Osteoblast (primary cell): Measurements from ENCODE around the gene PRKCE. TPM values are rescaled to one million over a fixed set of nuclear protein-coding genes. Genes with fewer than 3 reads are reported as not detected.

Source experiments
- DNase-seq: peaks from one replicate; pipeline ENCODE4 v3.0.0; 2011; ENCODE audit warnings: low spot score, mixed read lengths; ENCODE audit not compliant: insufficient read length; ENCODE audit errors: missing footprints
- H2AFZ ChIP-seq: 2 replicates; pipeline ENCODE4 v1.6.0; 2011; ENCODE audit warnings: mild to moderate bottlenecking, low read length
- H3K27ac ChIP-seq: 2 replicates; pipeline ENCODE4 v1.5.1; 2011; ENCODE audit warnings: mild to moderate bottlenecking, low read depth, low read length, moderate library complexity
- H3K27me3 ChIP-seq: 2 replicates; pipeline ENCODE4 v1.6.0; 2012; ENCODE audit warnings: mild to moderate bottlenecking, control low read depth, inconsistent platforms, low read length, moderate library complexity; ENCODE audit not compliant: insufficient read depth
- H3K36me3 ChIP-seq: 2 replicates; pipeline ENCODE4 v1.5.1; 2011; ENCODE audit warnings: mild to moderate bottlenecking, low read length, control low read depth, moderate library complexity; ENCODE audit not compliant: insufficient read depth
- H3K4me1 ChIP-seq: 2 replicates; pipeline ENCODE4 v1.5.1; 2011; ENCODE audit warnings: mild to moderate bottlenecking, low read length, control low read depth, moderate library complexity; ENCODE audit not compliant: insufficient read depth
- H3K4me2 ChIP-seq: 2 replicates; pipeline ENCODE4 v1.6.0; 2011; ENCODE audit warnings: mild to moderate bottlenecking, low read length; ENCODE audit not compliant: insufficient read depth
- H3K4me3 ChIP-seq: fragments of 200-600 bp; sonication (generic); 3 replicates; pipeline ENCODE4 v1.5.1; 2012; ENCODE audit warnings: mild to moderate bottlenecking, low read length, inconsistent platforms; ENCODE audit not compliant: insufficient read depth
- H3K79me2 ChIP-seq: 2 replicates; pipeline ENCODE4 v1.6.0; 2012; ENCODE audit warnings: mild to moderate bottlenecking, low read length, control low read depth, inconsistent platforms; ENCODE audit not compliant: insufficient read depth
- H3K9me3 ChIP-seq: 2 replicates; pipeline ENCODE4 v1.5.1; 2011; ENCODE audit warnings: low read depth, low read length, control low read depth
- H4K20me1 ChIP-seq: 2 replicates; pipeline ENCODE4 v1.6.0; 2012; ENCODE audit warnings: mild to moderate bottlenecking, low read length, control low read depth; ENCODE audit not compliant: insufficient read depth
- CTCF ChIP-seq: IDR thresholded peaks from 2 replicates; pipeline ENCODE4 v1.5.1; 2011; ENCODE audit warnings: mild to moderate bottlenecking, low read depth, low read length, moderate library complexity; ENCODE audit errors: extremely low read depth
- total RNA-seq: library from RNA; depleted of rRNA; stranded (reverse); fragments of >200 nt; gene quantifications from 2 replicates; pipeline ENCODE4 v1.2.3, GENCODE V29; 2012

The PRKCE gene
- total RNA-seq, 1 donor: 22.1 TPM

GRCh38 chr2:45918463-45919159, 267.1 kb downstream of the PRKCE start:
- no peak overlapping the region for H2AFZ ChIP-seq
- no peaks in the 10 kb centered on the region for H3K27me3 ChIP-seq
- H3K4me3 ChIP-seq: no peak overlapping the region
- no peak for TF ChIP-seq CTCF
- H3K4me2 ChIP-seq: no peak overlapping the region
- DNase-seq: no peak
- no peaks in the 10 kb centered on the region for H3K79me2 ChIP-seq
- no peaks in the 10 kb centered on the region for H4K20me1 ChIP-seq
- H3K36me3 ChIP-seq: no peaks in the 10 kb centered on the region
- H3K4me1 ChIP-seq: no peaks in the 10 kb centered on the region
- no peaks in the 10 kb centered on the region for H3K9me3 ChIP-seq
- H3K27ac ChIP-seq: no peak overlapping the region

GRCh38 chr2:45919160-45919650, 267.7 kb downstream of the PRKCE start:
- H4K20me1 ChIP-seq: no peaks in the 10 kb centered on the region
- H3K27ac ChIP-seq: no peak overlapping the region
- no peaks in the 10 kb centered on the region for H3K9me3 ChIP-seq
- DNase-seq: peak; percentile 19
- TF ChIP-seq CTCF: no peak
- H2AFZ ChIP-seq: no peak overlapping the region
- H3K4me2 ChIP-seq: no peak overlapping the region
- no peaks in the 10 kb centered on the region for H3K36me3 ChIP-seq
- no peaks in the 10 kb centered on the region for H3K4me1 ChIP-seq
- H3K4me3 ChIP-seq: no peak overlapping the region
- H3K79me2 ChIP-seq: no peaks in the 10 kb centered on the region
- no peaks in the 10 kb centered on the region for H3K27me3 ChIP-seq

GRCh38 chr2:45919711-45920111, 268.2 kb downstream of the PRKCE start:
- Histone ChIP-seq H4K20me1 (no peaks in the 10 kb centered on the region), H3K4me2 (no peak overlapping the region), H2AFZ (no peak overlapping the region), H3K27me3 (no peaks in the 10 kb centered on the region), H3K4me3 (no peak overlapping the region), H3K4me1 (no peaks in the 10 kb centered on the region), H3K36me3 (no peaks in the 10 kb centered on the region), H3K27ac (no peak overlapping the region), H3K79me2 (no peaks in the 10 kb centered on the region), H3K9me3 (no peaks in the 10 kb centered on the region)
- TF ChIP-seq CTCF: no peak
- peak; percentile 76 for DNase-seq

GRCh38 chr2:45921921-45922320, 270.4 kb downstream of the PRKCE start:
- no peak for TF ChIP-seq CTCF
- H3K4me2 ChIP-seq: no peak overlapping the region

More at GRCh38 chr2:45921921-45922320, 270.4 kb downstream of the PRKCE start:
- H3K27ac ChIP-seq: no peak overlapping the region
- H3K27me3 ChIP-seq: no peaks in the 10 kb centered on the region
- no peak for DNase-seq
- H2AFZ ChIP-seq: no peak overlapping the region
- no peaks in the 10 kb centered on the region for H4K20me1 ChIP-seq
- no peaks in the 10 kb centered on the region for H3K9me3 ChIP-seq
- no peaks in the 10 kb centered on the region for H3K4me1 ChIP-seq
- no peaks in the 10 kb centered on the region for H3K36me3 ChIP-seq
- H3K4me3 ChIP-seq: no peak overlapping the region
- no peaks in the 10 kb centered on the region for H3K79me2 ChIP-seq
